Measurements from ENCODE around the gene TNS1.

The TNS1 gene

GRCh38 chr2:217842017-217842416, 160.8 kb downstream of the TNS1 start:
- DNase-seq (ENCODE audit: low spot score) (no peak), ATAC-seq (ENCODE audit: low read depth) (no peak)
- H3K27ac ChIP-seq (ENCODE audit: poor library complexity, severe bottlenecking): no peak overlapping the region
- no peaks in the 10 kb centered on the region for H3K27me3 ChIP-seq (ENCODE audit: insufficient read depth, poor library complexity, severe bottlenecking)
- peaks cover 4% of the 10 kb centered on the region for H3K9me3 ChIP-seq (ENCODE audit: severe bottlenecking)
- no peak for TF ChIP-seq CTCF (IDR thresholded peaks at IDR 0.05; ENCODE audit: poor library complexity, severe bottlenecking)
- H3K4me3 ChIP-seq (ENCODE audit: severe bottlenecking): no peak overlapping the region
- H3K4me1 ChIP-seq (ENCODE audit: insufficient read depth, poor library complexity, severe bottlenecking): no peaks in the 10 kb centered on the region
- no peaks in the 10 kb centered on the region for H3K36me3 ChIP-seq (ENCODE audit: low read depth)

DNA sequence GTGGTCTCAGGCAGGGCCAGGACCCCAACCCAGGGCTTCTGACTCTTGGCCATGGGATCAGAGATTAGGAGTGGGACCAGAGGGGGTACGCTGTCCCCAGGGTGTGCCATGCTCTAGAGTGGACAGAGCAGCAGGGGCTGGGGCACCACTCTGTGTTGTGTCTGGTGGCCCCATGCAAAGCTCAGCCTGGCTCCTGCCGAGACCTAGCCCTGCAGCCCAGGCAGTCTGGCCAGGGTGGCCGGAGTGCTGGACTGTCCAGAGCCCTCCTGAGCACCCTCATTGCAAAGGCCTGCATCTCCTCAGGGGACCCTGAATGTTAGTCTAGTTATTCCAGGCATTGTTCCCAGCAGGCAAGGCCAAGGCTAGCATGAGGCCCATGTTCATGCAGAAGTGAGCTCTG, 162.3 kb downstream of the TNS1 start:
- no peak overlapping the region for H3K4me3 ChIP-seq (ENCODE audit: severe bottlenecking)
- H3K9me3 ChIP-seq (ENCODE audit: severe bottlenecking): peaks cover 4% of the 10 kb centered on the region
- H3K4me1 ChIP-seq (ENCODE audit: insufficient read depth, poor library complexity, severe bottlenecking): no peaks in the 10 kb centered on the region
- no peak for DNase-seq (ENCODE audit: low spot score)
- no peak overlapping the region for H3K27ac ChIP-seq (ENCODE audit: poor library complexity, severe bottlenecking)
- peaks cover 4% of the 10 kb centered on the region; the same call in 1 of the 2 replicates for H3K36me3 ChIP-seq (ENCODE audit: low read depth)
- no peak for TF ChIP-seq CTCF (IDR thresholded peaks at IDR 0.05; ENCODE audit: poor library complexity, severe bottlenecking)
- no peaks in the 10 kb centered on the region for H3K27me3 ChIP-seq (ENCODE audit: insufficient read depth, poor library complexity, severe bottlenecking)
- no peak for ATAC-seq (ENCODE audit: low read depth)

DNA sequence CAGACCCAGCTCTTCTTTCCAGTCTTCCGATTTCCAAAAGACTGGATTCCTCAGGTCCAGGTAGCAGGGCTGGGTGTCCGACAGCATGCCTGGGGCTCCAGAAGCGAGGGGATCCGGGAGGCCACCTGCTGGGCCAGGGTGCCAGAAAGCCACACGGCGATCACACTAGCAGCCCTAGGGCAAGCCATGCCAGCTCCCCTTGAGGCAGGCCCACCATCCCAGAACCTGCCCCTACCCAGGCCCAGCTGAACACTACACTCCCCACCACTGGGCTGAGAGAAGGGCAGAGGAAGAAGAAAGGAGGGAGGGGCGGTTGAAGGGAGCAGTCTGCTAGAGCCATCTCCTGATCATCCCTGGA, 163.1 kb downstream of the TNS1 start:
- ATAC-seq (ENCODE audit: low read depth) (no peak), DNase-seq (ENCODE audit: low spot score) (no peak)
- no peak overlapping the region for H3K4me3 ChIP-seq (ENCODE audit: severe bottlenecking)
- H3K9me3 ChIP-seq (ENCODE audit: severe bottlenecking): peaks cover 4% of the 10 kb centered on the region
- no peaks in the 10 kb centered on the region for H3K27me3 ChIP-seq (ENCODE audit: insufficient read depth, poor library complexity, severe bottlenecking)
- no peaks in the 10 kb centered on the region for H3K4me1 ChIP-seq (ENCODE audit: insufficient read depth, poor library complexity, severe bottlenecking)
- peaks cover 8% of the 10 kb centered on the region; the same call in 1 of the 2 replicates for H3K36me3 ChIP-seq (ENCODE audit: low read depth)
- no peak for TF ChIP-seq CTCF (IDR thresholded peaks at IDR 0.05; ENCODE audit: poor library complexity, severe bottlenecking)
- H3K27ac ChIP-seq (ENCODE audit: poor library complexity, severe bottlenecking): no peak overlapping the region

GRCh38 chr2:217839073-217839749, 163.6 kb downstream of the TNS1 start:
- no peak for ATAC-seq (ENCODE audit: low read depth)
- peaks cover 3% of the 10 kb centered on the region for H3K9me3 ChIP-seq (ENCODE audit: severe bottlenecking)
- TF ChIP-seq CTCF (IDR thresholded peaks at IDR 0.05; ENCODE audit: poor library complexity, severe bottlenecking): no peak

GRCh38 chr2:217838409-217838831, 164.4 kb downstream of the TNS1 start:
- no peak for DNase-seq (ENCODE audit: low spot score)
- no peak for TF ChIP-seq CTCF (IDR thresholded peaks at IDR 0.05; ENCODE audit: poor library complexity, severe bottlenecking)
- ATAC-seq (ENCODE audit: low read depth): no peak
- no peaks in the 10 kb centered on the region for H3K27me3 ChIP-seq (ENCODE audit: insufficient read depth, poor library complexity, severe bottlenecking)
- H3K9me3 ChIP-seq (ENCODE audit: severe bottlenecking): no peaks in the 10 kb centered on the region
- H3K36me3 ChIP-seq (ENCODE audit: low read depth): peaks cover 10% of the 10 kb centered on the region
- H3K4me1 ChIP-seq (ENCODE audit: insufficient read depth, poor library complexity, severe bottlenecking): no peaks in the 10 kb centered on the region
- no peak overlapping the region for H3K27ac ChIP-seq (ENCODE audit: poor library complexity, severe bottlenecking)
- H3K4me3 ChIP-seq (ENCODE audit: severe bottlenecking): no peak overlapping the region

More at GRCh38 chr2:217839073-217839749, 163.6 kb downstream of the TNS1 start:
- H3K27ac ChIP-seq (ENCODE audit: poor library complexity, severe bottlenecking): no peak overlapping the region
- no peak for DNase-seq (ENCODE audit: low spot score)
- no peaks in the 10 kb centered on the region for H3K27me3 ChIP-seq (ENCODE audit: insufficient read depth, poor library complexity, severe bottlenecking)
- H3K4me1 ChIP-seq (ENCODE audit: insufficient read depth, poor library complexity, severe bottlenecking): no peaks in the 10 kb centered on the region
- peaks cover 8% of the 10 kb centered on the region; the same call in 1 of the 2 replicates for H3K36me3 ChIP-seq (ENCODE audit: low read depth)
- no peak overlapping the region for H3K4me3 ChIP-seq (ENCODE audit: severe bottlenecking)

Data from RWPE2 (cell line).